HFFc6 (cell line): ENCODE results near the gene DLEC1. TPM values are rescaled to one million over a fixed set of nuclear protein-coding genes. Genes with fewer than 3 reads are reported as not detected.
"Not testable (repeated sequence)": the region's sequence is repeated elsewhere in the genome, so short reads cannot be mapped to it uniquely, and the experiment has no call there.

Experiments
- DNase-seq: peaks from one replicate; pipeline ENCODE4 v3.0.0-alpha.2; 2018
- H3K27ac Mint-ChIP-seq: 2 replicates; pipeline ENCODE4 v1.8.0; 2020; ENCODE audit warnings: mild to moderate bottlenecking, mixed read lengths
- H3K27me3 Mint-ChIP-seq: 2 replicates; pipeline ENCODE4 v1.8.0; 2021; ENCODE audit warnings: mild to moderate bottlenecking, moderate library complexity, mixed read lengths; ENCODE audit not compliant: insufficient read depth
- H3K36me3 Mint-ChIP-seq: 2 replicates; pipeline ENCODE4 v1.8.0; 2021; ENCODE audit warnings: low read depth, mixed read lengths
- H3K4me1 Mint-ChIP-seq: 2 replicates; pipeline ENCODE4 v1.8.0; 2020; ENCODE audit warnings: low read depth, mixed read lengths
- H3K4me3 Mint-ChIP-seq: 2 replicates; pipeline ENCODE4 v1.8.0; 2020; ENCODE audit warnings: mild to moderate bottlenecking, moderate library complexity, mixed read lengths
- H3K9me3 Mint-ChIP-seq: 2 replicates; pipeline ENCODE4 v1.8.0; 2020; ENCODE audit warnings: mild to moderate bottlenecking, mixed read lengths
- CTCF ChIP-seq: fragments of 200-600 bp; sonication (generic); IDR thresholded peaks from 2 replicates; pipeline ENCODE4 v1.5.0; 2021; ENCODE audit warnings: antibody characterized with exemption, mild to moderate bottlenecking
- total RNA-seq, 6 experiments: library from RNA; stranded (reverse); fragmentation: NEBNext Ultra II Directional; extraction: Animal tissue kit (Norgen Biotek cat#: 25700); gene quantifications; 2 replicates in 1 of 6; 3 replicates in 5 of 6; pipeline ENCODE4 v1.2.3, GENCODE V29; 2021

DLEC1 gene
- total RNA-seq, 6 experiments from 2014 or later: 0.05 TPM; not detected in 5

GRCh38 chr3:38155825-38156224, 116.8 kb downstream of the DLEC1 start:
- H3K27ac Mint-ChIP-seq: no peak overlapping the region
- no peak for DNase-seq
- peaks cover 37% of the 10 kb centered on the region for H3K4me1 Mint-ChIP-seq
- no peak overlapping the region for H3K4me3 Mint-ChIP-seq
- no peaks in the 10 kb centered on the region for H3K27me3 Mint-ChIP-seq
- no peaks in the 10 kb centered on the region for H3K36me3 Mint-ChIP-seq
- H3K9me3 Mint-ChIP-seq: no peaks in the 10 kb centered on the region
- no peak for TF ChIP-seq CTCF

GRCh38 chr3:38157117-38157516, 118.1 kb downstream of the DLEC1 start:
- H3K27ac Mint-ChIP-seq: no peak overlapping the region
- no peaks in the 10 kb centered on the region for H3K36me3 Mint-ChIP-seq
- H3K27me3 Mint-ChIP-seq: no peaks in the 10 kb centered on the region
- no peak for DNase-seq
- H3K9me3 Mint-ChIP-seq: no peaks in the 10 kb centered on the region
- peaks cover 24% of the 10 kb centered on the region for H3K4me1 Mint-ChIP-seq
- H3K4me3 Mint-ChIP-seq: no peak overlapping the region
- TF ChIP-seq CTCF: no peak

- H3K4me3 Mint-ChIP-seq: no peak overlapping the region
- DNase-seq: no peak
- H3K4me1 Mint-ChIP-seq: peaks cover 21% of the 10 kb centered on the region
- no peaks in the 10 kb centered on the region for H3K36me3 Mint-ChIP-seq
- H3K27me3 Mint-ChIP-seq: no peaks in the 10 kb centered on the region
- H3K27ac Mint-ChIP-seq: no peak overlapping the region
- no peaks in the 10 kb centered on the region for H3K9me3 Mint-ChIP-seq
- no peak for TF ChIP-seq CTCF
Measured at GRCh38 chr3:38157595-38157994, 118.6 kb downstream of the DLEC1 start.

- peaks cover 13% of the 10 kb centered on the region for H3K4me1 Mint-ChIP-seq
- TF ChIP-seq CTCF: no peak
- no peak for DNase-seq
- no peak overlapping the region for H3K4me3 Mint-ChIP-seq
- no peaks in the 10 kb centered on the region for H3K9me3 Mint-ChIP-seq
- H3K27me3 Mint-ChIP-seq: no peaks in the 10 kb centered on the region
- H3K27ac Mint-ChIP-seq: no peak overlapping the region
- H3K36me3 Mint-ChIP-seq: no peaks in the 10 kb centered on the region
Measured at GRCh38 chr3:38158472-38158871, 119.5 kb downstream of the DLEC1 start.

- H3K27me3 Mint-ChIP-seq, H3K4me1 Mint-ChIP-seq, H3K4me3 Mint-ChIP-seq, H3K36me3 Mint-ChIP-seq, DNase-seq, H3K27ac Mint-ChIP-seq, H3K9me3 Mint-ChIP-seq: not testable (repeated sequence)
Measured at GRCh38 chr3:38160704-38161103, 121.7 kb downstream of the DLEC1 start.

GRCh38 chr3:38163117-38163840, 124.3 kb downstream of the DLEC1 start:
- Mint-ChIP-seq H3K9me3 (peaks cover 3% of the 10 kb centered on the region; the same call in 1 of the 2 replicates), H3K27ac (no peak overlapping the region), H3K4me1 (peaks cover 30% of the 10 kb centered on the region), H3K27me3 (peaks cover 4% of the 10 kb centered on the region; the same call in 1 of the 2 replicates), H3K4me3 (0 out of 2 replicates have a peak overlapping the region, but pooled peaks have one; percentile 95), H3K36me3 (peaks cover 21% of the 10 kb centered on the region)
- peak; percentile 49 for TF ChIP-seq CTCF
- no peak for DNase-seq
